ENCODE results near the gene STK33.

The STK33 gene

GRCh38 chr11:8403310-8403709, 190.7 kb downstream of the STK33 start:
- DNase-seq: peak in 1 of 2 experiments; percentile 2

- no peak for DNase-seq
These were observed 201.1 kb downstream of the STK33 start for GRCh38 chr11:8392886-8393285.

- DNase-seq: no peak
These were observed 201.9 kb downstream of the STK33 start for GRCh38 chr11:8392166-8392565.

- DNase-seq: no peak
These were observed 203.0 kb downstream of the STK33 start for GRCh38 chr11:8390851-8391612.

- DNase-seq: no peak
These were observed 204.7 kb downstream of the STK33 start for GRCh38 chr11:8389029-8389996.

GRCh38 chr11:8387693-8388092, 206.3 kb downstream of the STK33 start:
- DNase-seq: no peak

GRCh38 chr11:8387141-8387540, 206.9 kb downstream of the STK33 start:
- no peak for DNase-seq

GRCh38 chr11:8386134-8386864, 207.7 kb downstream of the STK33 start:
- no peak for DNase-seq

- no peak for DNase-seq
These were observed 209.7 kb downstream of the STK33 start for GRCh38 chr11:8384199-8384821.

GRCh38 chr11:8383627-8384026, 210.4 kb downstream of the STK33 start:
- no peak for DNase-seq

GRCh38 chr11:8383227-8383626, 210.8 kb downstream of the STK33 start:
- no peak for DNase-seq

- no peak for DNase-seq
These were observed 211.5 kb downstream of the STK33 start for GRCh38 chr11:8382436-8383053.

- DNase-seq: no peak
These were observed 212.1 kb downstream of the STK33 start for GRCh38 chr11:8381871-8382396.

GRCh38 chr11:8381343-8381742, 212.7 kb downstream of the STK33 start:
- DNase-seq: no peak

- no peak for DNase-seq
These were observed 218.1 kb downstream of the STK33 start for GRCh38 chr11:8375932-8376331.

GRCh38 chr11:8375460-8375859, 218.6 kb downstream of the STK33 start:
- no peak for DNase-seq

GRCh38 chr11:8374716-8375115, 219.3 kb downstream of the STK33 start:
- no peak for DNase-seq

GRCh38 chr11:8373519-8374432, 220.3 kb downstream of the STK33 start:
- no peak for DNase-seq

GRCh38 chr11:8372641-8373381, 221.2 kb downstream of the STK33 start:
- no peak for DNase-seq

- no peak for DNase-seq
These were observed 222.5 kb downstream of the STK33 start for GRCh38 chr11:8371516-8371884.
